ENCODE results near the gene MUS81. TPM values are rescaled to one million over a fixed set of nuclear protein-coding genes. Genes with fewer than 3 reads are reported as not detected.

MUS81 gene
- total and polyA plus RNA-seq, 2 of the 13 experiments (the other 11 are each of a cell fraction or from before 2014, with no cell fraction given) = 25.6 to 30.2 TPM

DNA sequence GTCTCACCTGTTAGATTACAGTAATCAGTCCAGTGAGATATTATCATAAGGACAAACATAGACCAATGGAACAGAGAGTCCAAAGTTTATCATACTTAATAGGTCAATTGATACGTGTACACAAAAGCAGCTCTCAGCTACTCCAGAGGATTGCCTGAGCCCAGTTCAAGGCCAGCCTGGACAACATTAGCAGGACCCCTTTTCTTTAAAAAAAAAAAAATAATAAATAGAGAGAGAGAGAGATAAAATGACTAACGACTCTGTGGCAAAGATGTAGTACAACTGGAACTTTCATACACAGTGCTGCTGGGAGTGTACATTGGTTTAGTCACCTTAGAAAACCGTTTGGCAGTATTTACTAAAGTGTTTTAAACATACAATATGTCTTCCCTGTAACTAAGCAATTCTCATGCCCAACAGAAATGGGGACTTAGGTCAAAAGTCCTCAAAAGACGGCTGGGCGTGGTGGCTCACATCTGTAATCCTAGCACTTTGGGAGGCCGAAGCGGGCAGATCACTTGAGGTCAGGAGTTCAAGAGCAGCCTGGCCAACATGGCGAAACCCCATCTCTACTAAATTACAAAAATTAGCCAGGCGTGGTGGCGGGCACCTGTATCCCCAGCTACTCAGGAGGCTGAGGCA lies 15.9 kb upstream of the MUS81 start (continued):
- TF ChIP-seq ZNF788 (CRISPR knock-in tag; IDR thresholded peaks at IDR 0.05; ENCODE audit: borderline replicate concordance) (no peak), ZNF33B (CRISPR knock-in tag; IDR thresholded peaks at IDR 0.05) (no peak), ZNF614 (CRISPR knock-in tag; IDR thresholded peaks at IDR 0.05; ENCODE audit: borderline replicate concordance) (no peak), ZKSCAN5 (CRISPR knock-in tag; IDR thresholded peaks at IDR 0.05) (no peak), JUN (CRISPR knock-in tag; IDR thresholded peaks at IDR 0.05) (no peak), ZNF382 (CRISPR knock-in tag; IDR thresholded peaks at IDR 0.05; ENCODE audit: borderline replicate concordance) (no peak), ZNF598 (CRISPR knock-in tag; IDR thresholded peaks at IDR 0.05; ENCODE audit: borderline replicate concordance) (no peak), ZNF562 (CRISPR knock-in tag; IDR thresholded peaks at IDR 0.05; ENCODE audit: borderline replicate concordance) (no peak), ZSCAN29 (CRISPR knock-in tag; conservative IDR thresholded peaks at IDR 0.05) (no peak), HOXA9 (CRISPR knock-in tag; IDR thresholded peaks at IDR 0.05; ENCODE audit: borderline replicate concordance) (no peak), ZNF253 (CRISPR knock-in tag; IDR thresholded peaks at IDR 0.05; ENCODE audit: borderline replicate concordance) (no peak), PPARG (CRISPR knock-in tag; conservative IDR thresholded peaks at IDR 0.05) (0 out of 2 replicates have a peak, but pooled peaks have one; percentile 47), ZNF180 (CRISPR knock-in tag; IDR thresholded peaks at IDR 0.05; ENCODE audit: borderline replicate concordance, low read depth) (no peak), POGZ (CRISPR knock-in tag; IDR thresholded peaks at IDR 0.05) (no peak)
- TF ChIP-seq, protein P1, sequence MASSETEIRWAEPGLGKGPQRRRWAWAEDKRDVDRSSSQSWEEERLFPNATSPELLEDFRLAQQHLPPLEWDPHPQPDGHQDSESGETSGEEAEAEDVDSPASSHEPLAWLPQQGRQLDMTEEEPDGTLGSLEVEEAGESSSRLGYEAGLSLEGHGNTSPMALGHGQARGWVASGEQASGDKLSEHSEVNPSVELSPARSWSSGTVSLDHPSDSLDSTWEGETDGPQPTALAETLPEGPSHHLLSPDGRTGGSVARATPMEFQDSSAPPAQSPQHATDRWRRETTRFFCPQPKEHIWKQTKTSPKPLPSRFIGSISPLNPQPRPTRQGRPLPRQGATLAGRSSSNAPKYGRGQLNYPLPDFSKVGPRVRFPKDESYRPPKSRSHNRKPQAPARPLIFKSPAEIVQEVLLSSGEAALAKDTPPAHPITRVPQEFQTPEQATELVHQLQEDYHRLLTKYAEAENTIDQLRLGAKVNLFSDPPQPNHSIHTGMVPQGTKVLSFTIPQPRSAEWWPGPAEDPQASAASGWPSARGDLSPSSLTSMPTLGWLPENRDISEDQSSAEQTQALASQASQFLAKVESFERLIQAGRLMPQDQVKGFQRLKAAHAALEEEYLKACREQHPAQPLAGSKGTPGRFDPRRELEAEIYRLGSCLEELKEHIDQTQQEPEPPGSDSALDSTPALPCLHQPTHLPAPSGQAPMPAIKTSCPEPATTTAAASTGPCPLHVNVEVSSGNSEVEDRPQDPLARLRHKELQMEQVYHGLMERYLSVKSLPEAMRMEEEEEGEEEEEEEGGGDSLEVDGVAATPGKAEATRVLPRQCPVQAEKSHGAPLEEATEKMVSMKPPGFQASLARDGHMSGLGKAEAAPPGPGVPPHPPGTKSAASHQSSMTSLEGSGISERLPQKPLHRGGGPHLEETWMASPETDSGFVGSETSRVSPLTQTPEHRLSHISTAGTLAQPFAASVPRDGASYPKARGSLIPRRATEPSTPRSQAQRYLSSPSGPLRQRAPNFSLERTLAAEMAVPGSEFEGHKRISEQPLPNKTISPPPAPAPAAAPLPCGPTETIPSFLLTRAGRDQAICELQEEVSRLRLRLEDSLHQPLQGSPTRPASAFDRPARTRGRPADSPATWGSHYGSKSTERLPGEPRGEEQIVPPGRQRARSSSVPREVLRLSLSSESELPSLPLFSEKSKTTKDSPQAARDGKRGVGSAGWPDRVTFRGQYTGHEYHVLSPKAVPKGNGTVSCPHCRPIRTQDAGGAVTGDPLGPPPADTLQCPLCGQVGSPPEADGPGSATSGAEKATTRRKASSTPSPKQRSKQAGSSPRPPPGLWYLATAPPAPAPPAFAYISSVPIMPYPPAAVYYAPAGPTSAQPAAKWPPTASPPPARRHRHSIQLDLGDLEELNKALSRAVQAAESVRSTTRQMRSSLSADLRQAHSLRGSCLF (CRISPR knock-in tag; IDR thresholded peaks at IDR 0.05; ENCODE audit: borderline replicate concordance) = no peak
- TF ChIP-seq, protein P2, sequence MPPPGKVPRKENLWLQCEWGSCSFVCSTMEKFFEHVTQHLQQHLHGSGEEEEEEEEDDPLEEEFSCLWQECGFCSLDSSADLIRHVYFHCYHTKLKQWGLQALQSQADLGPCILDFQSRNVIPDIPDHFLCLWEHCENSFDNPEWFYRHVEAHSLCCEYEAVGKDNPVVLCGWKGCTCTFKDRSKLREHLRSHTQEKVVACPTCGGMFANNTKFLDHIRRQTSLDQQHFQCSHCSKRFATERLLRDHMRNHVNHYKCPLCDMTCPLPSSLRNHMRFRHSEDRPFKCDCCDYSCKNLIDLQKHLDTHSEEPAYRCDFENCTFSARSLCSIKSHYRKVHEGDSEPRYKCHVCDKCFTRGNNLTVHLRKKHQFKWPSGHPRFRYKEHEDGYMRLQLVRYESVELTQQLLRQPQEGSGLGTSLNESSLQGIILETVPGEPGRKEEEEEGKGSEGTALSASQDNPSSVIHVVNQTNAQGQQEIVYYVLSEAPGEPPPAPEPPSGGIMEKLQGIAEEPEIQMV (CRISPR knock-in tag; IDR thresholded peaks at IDR 0.05; ENCODE audit: low read depth) = no peak
- TF ChIP-seq, protein P3, sequence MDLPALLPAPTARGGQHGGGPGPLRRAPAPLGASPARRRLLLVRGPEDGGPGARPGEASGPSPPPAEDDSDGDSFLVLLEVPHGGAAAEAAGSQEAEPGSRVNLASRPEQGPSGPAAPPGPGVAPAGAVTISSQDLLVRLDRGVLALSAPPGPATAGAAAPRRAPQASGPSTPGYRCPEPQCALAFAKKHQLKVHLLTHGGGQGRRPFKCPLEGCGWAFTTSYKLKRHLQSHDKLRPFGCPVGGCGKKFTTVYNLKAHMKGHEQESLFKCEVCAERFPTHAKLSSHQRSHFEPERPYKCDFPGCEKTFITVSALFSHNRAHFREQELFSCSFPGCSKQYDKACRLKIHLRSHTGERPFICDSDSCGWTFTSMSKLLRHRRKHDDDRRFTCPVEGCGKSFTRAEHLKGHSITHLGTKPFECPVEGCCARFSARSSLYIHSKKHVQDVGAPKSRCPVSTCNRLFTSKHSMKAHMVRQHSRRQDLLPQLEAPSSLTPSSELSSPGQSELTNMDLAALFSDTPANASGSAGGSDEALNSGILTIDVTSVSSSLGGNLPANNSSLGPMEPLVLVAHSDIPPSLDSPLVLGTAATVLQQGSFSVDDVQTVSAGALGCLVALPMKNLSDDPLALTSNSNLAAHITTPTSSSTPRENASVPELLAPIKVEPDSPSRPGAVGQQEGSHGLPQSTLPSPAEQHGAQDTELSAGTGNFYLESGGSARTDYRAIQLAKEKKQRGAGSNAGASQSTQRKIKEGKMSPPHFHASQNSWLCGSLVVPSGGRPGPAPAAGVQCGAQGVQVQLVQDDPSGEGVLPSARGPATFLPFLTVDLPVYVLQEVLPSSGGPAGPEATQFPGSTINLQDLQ (CRISPR knock-in tag; IDR thresholded peaks at IDR 0.05) = no peak

All from HepG2 (cell line).